Stimulated activated CD8-positive, alpha-beta memory T cell treated with anti-CD3 and anti-CD28 coated beads, Interleukin-12 subunit alpha, Interleukin-12 subunit beta, amount 100 ng/mL, for 4 hours (primary cell): ENCODE measurements around the gene ANKRD13D.

Source experiments
- DNase-seq: peaks from one replicate; pipeline ENCODE4 v3.0.0-alpha.2; 2020; ENCODE audit warnings: low read depth

Gene ANKRD13D

DNA sequence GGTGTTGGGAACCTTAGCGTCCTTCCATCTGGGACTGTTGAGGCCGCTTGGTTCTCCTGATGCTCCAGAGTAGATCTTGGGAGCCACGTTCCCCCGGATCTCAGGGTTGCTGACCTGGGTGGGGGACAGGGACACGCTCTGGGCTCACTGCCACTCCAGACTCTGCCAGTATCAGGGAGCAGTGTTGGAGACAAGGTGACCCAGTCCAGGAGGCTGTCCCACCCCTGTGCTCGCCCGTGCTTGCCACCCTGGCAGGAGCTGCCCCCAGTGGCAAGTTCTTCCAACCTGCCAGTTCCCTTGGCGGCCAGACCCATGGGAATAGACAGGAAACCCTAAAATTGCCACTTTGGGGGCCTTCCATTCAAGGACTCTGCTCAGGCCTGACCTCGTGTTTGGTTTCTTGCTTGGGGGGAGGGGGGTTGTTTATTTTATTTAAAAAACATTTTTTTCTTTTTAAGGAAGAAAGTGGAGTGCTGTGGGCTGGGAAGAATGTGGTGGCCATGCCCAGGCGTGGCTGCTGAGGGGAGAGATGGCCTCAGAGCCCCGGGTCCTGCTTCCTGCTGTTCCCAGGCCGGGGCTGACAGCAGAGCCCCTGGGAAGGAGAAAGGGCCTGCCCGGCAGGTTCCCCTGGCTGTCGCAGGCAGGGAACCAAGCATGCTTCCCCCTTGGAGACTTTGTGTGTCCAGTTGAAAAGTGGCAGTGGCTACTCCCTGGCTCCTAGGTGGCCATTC, 15.7 kb upstream of the ANKRD13D start:
- DNase-seq: no peak

DNA sequence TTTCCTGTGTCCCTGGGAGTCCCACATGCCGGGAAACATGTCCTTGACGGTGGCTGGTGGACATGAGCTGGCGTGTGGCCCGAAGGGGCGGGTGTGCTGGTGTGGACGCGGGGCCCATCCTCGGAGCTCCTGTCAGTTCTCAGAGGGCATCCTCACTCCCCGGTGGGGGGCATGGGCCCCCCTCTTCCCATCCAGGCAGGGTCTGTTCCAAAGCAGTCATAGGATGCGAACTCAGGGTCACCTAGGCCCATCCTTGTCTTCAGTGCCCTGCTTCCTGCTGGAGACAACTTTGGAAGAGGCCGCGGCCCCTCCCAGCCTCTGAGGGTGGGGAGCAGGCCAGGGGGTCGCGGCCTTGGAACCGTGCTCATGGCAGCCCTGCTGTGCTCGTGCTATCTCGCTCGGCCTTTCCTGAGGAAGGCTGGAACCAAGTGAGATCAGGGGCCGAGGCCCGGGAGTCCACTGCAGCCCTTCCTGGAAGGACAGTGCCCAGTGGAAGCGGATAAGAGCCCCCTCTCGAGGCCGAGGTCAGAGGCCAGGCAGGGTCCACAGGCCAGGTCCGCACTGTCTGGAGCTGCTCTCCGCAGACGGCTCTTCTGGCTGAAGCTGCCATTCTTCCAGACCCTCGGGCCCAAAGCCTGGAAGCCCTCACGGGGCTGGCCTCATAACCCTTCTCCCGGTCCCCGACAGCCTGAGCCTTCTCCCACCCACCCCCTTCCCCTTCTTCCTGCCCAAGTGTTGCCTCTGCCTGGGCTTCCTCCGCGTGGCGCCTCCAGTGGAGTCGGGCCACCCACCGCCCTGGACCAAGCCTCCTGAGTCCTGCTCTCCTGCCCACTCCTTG, 14.1 kb upstream of the ANKRD13D start:
- no peak for DNase-seq

DNA sequence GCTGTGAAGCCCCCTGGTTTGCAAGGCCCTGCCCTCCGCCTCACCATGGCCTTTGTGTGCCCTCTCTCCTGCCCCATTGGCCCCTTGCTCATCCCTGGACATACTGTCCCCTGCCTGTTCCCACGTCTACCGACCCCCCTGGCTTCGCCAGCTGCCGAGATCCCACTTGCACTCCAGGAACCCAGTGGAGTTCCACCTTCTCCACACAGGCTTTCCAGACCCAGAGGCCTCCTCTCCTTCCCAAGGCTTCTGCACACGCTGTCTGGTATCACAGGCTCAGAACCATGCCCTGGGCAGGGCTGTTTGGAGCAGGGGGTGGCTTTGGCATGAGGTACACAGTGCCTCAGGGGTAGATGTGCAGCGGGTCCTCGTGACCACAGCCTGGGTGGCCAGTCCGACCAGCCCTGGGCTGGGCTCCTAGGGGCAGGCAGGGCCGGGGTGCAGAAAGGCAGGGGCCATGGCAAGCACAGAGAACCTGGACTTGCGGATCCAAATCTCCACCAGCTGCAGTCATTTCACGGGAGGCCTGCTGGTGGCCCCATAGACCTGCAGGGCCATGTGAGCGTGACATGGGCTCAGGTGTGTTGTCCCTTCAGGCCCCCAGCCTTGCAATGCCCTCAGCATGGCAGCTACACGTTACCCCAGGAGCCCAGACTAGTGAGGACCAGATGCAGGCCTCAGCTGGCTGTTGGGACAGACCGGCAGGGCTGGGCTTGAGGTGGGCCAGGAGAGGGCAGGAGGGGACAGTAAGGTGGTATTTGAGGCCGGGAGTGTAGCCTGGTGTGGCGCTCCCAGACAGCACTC, 13.3 kb upstream of the ANKRD13D start:
- no peak for DNase-seq

DNA sequence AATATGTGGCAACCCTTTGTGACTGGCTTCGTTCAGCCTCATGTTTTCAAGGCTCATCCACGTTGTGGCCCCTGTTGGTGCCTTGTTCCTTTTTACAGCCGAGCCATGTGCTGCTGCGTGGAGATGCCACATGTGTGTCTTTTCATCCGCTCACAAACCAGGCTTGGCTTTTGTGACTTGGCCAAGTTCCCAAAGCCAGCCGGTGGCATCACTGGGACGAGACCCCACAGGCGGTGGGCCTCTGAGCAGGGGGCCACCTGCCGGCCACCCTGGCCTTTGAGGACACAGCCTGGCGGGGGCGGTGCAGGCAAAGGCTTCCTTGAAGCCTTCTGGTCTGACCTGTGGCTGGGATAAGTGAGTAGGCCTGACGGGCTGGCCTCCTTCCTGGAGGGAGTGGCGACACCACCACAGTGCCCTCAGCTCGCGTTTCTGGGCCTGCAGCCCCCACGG, 12.3 kb upstream of the ANKRD13D start:
- no peak for DNase-seq

DNA sequence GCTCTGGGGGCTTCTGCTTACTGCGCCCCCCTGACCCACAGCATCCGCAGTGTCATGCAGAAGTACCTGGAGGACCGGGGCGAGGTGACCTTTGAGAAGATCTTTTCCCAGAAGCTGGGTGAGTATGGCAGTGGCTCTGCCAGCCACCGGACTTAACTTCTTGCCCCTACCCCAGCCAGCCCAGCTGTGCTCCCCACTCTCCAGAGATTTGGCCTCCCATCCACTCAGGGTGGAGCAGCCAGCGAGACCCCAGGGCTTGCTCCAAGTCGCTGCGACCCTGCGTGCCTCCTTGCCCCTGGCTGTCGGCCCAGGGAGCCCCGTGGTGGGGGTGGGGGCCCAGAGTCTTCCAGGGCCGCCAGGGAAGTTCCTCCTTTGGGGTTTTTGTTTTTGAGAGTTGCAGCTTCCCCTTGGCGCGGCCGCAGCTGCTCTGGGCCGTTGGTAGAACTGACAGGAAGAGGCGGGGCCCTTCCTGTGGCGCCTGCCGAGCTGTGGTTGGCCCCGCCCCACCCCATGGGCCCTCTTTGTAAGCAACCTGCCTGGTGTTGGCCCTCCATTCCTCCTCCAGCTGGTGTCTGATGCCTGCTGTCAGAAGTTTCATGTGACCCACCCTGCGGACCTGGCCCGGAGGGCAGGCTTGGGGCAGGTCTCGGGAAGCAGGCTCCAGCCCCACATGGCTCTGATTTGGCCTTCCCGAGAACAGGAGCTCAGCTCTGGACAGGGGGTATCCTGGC, 11.7 kb upstream of the ANKRD13D start:
- DNase-seq: peak; percentile 80

DNA sequence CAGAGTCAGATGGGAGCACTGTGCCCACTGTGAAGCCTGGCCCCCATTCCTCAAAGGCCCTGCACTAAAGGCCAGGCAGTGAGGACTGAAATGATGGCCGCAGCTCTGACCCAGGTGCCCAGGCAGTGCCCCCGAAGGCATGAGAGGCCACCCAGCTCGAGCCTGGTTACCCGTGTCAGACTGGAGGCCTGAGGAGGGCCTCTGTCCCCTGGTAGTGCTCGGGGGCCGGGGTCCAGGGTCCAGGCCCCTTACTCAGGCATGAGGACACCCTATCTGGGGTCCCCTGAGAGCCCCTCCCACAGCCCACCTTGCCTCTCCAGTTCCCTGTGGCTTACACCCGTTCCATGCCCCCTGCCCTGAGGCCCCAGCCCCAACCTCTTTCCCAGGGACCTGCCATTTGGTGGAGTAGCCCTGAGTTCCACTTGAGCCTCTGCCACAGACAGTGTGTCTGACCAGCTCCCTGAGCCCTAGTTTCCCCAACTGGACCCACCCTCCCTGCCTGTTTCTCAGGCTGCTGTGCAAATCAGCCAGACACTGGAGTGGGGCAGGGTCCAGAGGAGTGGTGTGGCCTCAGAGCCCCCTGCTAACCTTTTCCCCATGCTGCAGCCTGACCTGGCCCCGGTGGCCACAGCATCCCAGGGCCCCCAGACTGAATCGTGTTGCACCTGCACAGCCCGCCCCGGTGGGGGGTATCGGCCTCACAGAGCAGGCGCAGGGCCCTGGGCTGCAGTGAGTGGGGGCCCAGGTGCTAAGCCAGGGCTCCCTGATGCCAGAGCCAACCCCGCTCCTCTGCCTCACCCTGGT, 10.8 kb upstream of the ANKRD13D start:
- no peak for DNase-seq

DNA sequence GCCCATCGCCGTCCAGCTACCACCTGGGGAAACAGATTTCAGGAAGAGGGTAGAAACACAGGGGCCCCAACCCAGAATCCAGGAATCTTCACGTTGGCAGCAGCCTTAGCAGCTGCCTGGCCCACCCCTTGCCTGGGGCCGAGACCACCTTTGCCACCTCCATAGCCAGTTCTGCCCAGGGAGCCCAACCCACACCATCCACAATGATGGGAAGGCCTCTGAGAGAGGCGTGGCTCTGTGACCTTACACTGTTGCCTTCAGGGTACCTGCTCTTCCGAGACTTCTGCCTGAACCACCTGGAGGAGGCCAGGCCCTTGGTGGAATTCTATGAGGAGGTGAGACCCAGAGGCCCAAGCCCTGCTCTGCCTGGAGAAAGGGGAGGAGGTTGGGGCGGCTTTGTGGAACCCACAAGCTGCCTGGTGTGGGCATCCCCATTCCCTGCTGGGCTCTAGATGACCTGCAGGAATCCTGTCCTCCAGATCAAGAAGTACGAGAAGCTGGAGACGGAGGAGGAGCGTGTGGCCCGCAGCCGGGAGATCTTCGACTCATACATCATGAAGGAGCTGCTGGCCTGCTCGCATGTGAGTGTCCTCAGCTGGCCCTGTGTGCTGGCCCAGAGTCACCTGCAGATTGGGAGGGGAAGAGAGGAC, 10.0 kb upstream of the ANKRD13D start:
- no peak for DNase-seq

DNA sequence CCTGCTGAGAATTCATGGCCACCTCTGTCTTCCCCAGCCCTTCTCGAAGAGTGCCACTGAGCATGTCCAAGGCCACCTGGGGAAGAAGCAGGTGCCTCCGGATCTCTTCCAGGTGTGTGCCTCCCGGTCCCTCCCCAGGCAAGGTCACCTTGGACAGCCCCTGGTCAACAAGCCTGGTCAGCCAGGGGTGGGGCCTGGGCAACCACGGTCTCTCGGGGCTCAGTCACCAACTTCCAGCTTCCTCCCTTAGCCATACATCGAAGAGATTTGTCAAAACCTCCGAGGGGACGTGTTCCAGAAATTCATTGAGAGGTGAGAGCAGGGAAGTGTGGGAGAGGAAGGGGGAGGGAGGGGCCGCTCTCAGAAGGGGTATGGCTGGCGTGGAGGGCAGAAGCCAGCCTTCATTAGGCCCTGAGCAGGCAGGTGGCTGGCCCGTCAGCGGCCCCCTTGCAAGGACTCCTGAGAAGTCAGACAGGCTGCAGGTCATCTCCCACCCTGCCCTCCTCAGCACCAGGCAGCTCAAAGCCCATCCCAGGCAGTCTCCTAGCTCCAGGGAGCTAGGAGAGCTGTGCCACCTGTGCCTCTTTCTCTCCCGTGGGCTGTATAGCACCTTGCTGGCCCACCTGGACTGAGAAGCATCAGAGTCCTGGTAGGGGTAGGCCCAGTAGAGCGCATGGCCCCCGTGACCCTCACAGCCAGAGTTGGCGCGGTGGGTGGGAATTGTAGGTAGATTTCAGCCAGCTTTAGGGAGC, 9.3 kb upstream of the ANKRD13D start:
- no peak for DNase-seq

DNA sequence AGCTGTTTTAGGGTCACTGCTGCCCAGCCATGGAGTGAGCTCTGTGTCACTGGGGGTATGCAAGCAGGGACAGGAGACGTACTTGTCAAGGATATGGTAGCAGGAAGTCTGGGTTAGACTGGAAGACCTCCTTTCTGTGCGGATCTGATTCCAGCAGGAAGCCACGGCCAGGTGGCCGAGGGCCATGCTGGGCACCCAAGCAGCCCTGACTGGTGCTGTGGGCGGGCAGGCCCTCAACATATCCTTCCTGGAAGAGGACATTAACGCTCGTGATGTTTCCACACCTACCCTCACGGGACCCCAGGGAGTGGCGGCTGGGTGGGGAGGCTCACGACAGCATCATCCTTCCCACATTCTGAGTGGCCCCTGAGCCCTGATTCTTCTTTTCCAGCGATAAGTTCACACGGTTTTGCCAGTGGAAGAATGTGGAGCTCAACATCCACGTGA, 8.7 kb upstream of the ANKRD13D start:
- no peak for DNase-seq

DNA sequence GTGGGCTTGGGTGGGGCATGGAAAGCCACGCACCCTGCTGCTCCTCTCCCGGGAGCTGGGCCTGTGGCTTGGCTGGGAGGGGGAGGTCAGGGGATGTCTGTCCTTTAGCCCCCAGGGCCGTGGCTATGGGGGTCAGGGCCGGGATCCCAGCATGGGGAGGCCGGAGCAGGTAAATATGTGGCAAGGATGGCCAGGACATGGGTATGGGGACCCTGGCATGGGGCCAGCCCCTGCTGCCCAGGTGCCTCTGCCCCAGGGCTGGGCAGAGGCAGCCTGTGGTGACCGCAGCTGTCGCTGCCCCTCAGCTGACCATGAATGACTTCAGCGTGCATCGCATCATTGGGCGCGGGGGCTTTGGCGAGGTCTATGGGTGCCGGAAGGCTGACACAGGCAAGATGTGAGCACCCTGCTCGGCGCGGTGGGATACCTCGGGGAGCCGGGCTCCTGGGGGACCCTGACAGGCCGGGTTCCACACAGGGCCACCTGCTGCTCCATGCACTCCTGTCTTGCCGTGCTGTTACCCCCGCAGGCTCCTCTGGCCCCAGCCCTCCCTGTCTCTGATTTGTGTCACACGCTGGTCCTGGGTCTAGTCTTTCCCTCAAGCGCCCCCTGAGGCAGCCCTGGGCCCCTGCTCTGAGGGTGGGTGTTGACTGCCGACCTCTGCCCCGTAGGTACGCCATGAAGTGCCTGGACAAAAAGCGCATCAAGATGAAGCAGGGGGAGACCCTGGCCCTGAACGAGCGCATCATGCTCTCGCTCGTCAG, 8.1 kb upstream of the ANKRD13D start:
- DNase-seq: no peak

DNA sequence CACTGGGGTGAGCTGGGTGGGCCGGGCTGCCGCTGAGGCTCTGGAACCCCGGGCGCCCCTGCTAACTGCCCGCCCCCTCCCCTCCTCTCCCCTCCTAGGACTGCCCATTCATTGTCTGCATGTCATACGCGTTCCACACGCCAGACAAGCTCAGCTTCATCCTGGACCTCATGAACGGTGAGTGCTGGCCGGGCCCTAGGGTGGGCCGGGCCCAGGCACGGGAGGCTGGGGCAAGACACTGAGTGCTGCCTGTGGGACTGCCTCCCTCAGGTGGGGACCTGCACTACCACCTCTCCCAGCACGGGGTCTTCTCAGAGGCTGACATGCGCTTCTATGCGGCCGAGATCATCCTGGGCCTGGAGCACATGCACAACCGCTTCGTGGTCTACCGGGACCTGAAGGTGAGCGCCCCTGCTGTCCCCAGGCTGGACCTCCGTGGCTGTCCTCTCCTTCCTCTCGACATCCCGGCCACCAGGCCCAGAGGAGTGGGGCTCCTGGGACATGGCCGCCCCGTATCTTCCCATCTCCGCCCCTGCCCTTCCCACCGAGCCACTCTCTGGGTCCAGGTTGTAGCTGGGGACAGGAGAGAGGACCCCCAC, 7.5 kb upstream of the ANKRD13D start:
- no peak for DNase-seq

DNA sequence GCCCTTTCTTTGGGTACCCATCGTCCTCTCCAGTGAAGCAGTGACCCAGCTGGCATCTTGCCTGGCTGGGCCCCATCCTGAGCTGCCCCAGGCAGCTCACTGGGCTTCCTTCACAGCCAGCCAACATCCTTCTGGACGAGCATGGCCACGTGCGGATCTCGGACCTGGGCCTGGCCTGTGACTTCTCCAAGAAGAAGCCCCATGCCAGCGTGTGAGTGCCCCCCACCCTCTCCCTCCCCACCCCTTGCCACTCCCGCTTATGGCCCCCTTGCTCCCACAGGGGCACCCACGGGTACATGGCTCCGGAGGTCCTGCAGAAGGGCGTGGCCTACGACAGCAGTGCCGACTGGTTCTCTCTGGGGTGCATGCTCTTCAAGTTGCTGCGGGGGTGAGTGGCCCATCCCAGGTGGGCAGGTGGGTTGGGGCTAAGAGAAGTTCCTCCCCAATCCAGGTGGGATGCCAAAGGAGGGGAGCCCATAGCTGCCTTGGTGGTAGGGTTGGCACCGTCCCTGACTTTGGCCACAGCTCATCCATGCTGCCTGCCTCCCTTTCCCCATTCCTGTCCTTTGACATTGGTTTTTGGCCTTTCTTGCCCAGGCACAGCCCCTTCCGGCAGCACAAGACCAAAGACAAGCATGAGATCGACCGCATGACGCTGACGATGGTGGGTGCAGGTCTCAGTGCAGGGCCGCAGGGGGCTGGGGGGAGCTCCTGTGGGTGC, 6.8 kb upstream of the ANKRD13D start:
- DNase-seq: no peak

DNA sequence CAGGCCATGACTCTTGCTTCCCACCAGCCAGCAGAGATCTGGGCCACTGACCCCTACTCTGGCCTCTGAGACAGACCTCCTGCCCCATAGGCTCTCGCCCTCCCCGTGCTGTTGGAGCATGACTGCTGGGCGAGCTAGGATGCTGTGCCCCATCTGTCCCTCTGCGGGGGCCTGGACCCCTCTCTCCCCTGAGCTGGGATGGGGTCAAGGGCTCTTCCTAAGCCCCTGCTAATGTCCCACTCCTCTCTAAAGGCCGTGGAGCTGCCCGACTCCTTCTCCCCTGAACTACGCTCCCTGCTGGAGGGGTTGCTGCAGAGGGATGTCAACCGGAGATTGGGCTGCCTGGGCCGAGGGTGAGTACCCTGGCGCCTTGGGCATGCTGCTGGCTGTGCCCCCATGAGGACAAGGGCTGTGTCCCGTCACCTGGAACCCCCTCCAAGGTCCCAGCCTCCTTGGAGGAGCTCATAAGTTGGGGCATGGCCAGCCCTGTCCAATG, 6.2 kb upstream of the ANKRD13D start:
- DNase-seq: no peak

DNA sequence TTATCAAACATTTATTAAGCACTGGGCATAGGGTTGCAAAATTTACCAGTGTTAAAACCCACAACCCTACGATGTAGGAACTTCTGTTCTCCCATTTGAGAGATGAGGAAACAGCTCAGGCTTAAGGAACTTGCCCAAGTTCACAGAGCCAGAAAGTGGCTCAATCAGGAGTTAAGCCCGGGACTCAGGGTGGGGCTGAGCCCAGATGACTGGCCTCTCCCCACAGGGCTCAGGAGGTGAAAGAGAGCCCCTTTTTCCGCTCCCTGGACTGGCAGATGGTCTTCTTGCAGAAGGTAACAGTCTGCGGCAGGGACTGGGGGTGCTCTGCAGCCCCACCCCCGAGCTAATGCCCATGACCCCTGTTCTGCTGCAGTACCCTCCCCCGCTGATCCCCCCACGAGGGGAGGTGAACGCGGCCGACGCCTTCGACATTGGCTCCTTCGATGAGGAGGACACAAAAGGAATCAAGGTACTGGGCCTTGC, 5.6 kb upstream of the ANKRD13D start:
- no peak for DNase-seq

DNA sequence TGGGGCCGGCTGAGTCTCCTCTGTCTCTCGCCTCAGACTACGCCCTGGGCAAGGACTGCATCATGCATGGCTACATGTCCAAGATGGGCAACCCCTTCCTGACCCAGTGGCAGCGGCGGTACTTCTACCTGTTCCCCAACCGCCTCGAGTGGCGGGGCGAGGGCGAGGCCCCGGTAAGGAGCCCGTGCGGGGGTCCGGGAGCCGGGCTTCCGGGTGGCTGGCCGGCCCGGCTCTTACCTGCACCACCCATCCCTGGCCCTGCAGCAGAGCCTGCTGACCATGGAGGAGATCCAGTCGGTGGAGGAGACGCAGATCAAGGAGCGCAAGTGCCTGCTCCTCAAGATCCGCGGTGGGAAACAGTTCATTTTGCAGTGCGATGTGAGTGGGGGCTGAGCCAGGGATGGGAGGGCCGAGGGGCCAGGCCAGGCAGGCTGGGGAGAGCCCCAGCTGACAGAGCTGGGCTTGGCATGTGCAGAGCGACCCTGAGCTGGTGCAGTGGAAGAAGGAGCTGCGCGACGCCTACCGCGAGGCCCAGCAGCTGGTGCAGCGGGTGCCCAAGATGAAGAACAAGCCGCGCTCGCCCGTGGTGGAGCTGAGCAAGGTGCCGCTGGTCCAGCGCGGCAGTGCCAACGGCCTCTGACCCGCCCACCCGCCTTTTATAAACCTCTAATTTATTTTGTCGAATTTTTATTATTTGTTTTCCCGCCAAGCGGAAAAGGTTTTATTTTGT, 4.1 kb upstream of the ANKRD13D start:
- no peak for DNase-seq

DNA sequence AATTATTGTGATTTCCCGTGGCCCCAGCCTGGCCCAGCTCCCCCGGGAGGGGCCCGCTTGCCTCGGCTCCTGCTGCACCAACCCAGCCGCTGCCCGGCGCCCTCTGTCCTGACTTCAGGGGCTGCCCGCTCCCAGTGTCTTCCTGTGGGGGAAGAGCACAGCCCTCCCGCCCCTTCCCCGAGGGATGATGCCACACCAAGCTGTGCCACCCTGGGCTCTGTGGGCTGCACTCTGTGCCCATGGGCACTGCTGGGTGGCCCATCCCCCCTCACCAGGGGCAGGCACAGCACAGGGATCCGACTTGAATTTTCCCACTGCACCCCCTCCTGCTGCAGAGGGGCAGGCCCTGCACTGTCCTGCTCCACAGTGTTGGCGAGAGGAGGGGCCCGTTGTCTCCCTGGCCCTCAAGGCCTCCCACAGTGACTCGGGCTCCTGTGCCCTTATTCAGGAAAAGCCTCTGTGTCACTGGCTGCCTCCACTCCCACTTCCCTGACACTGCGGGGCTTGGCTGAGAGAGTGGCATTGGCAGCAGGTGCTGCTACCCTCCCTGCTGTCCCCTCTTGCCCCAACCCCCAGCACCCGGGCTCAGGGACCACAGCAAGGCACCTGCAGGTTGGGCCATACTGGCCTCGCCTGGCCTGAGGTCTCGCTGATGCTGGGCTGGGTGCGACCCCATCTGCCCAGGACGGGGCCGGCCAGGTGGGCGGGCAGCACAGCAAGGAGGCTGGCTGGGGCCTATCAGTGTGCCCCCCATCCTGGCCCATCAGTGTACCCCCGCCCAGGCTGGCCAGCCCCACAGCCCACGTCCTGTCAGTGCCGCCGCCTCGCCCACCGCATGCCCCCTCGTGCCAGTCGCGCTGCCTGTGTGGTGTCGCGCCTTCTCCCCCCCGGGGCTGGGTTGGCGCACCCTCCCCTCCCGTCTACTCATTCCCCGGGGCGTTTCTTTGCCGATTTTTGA, 3.3 kb upstream of the ANKRD13D start:
- no peak for DNase-seq
